OCI-LY7 (cell line): ENCODE measurements around the gene CASKIN1. TPM values are rescaled to one million over a fixed set of nuclear protein-coding genes. Genes with fewer than 3 reads are reported as not detected.
"Not testable (repeated sequence)": the region's sequence is repeated elsewhere in the genome, so short reads cannot be mapped to it uniquely, and the experiment has no call there.

ENCODE experiments used
- BruUV-seq: library from RNA; stranded (reverse); fragments of 400-500 nt; replicated peaks from 2 replicates; lab custom pipeline; 2021; lab: Mats Ljungman, UMichigan
- CTCF ChIA-PET: fragments of 300-600 bp; sonication (Branson Sonifier 250); formaldehyde crosslinking; loops from one replicate; lab custom pipeline; 2022; ENCODE audit warnings: antibody characterized with exemption; ENCODE audit not compliant: unreplicated experiment; lab: Charles Lee
- POLR2A ChIA-PET: fragments of 300-600 bp; sonication (Branson Sonifier 250); formaldehyde crosslinking; loops from one replicate; lab custom pipeline; 2022; ENCODE audit warnings: antibody characterized with exemption; lab: Charles Lee
- DNase-seq: peaks from one replicate; pipeline ENCODE4 v3.0.0-alpha.2; 2015; ENCODE audit warnings: low spot score
- H2AFZ ChIP-seq: fragments of 200-600 bp; sonication (generic), shearing (Covaris generic); 2 replicates; pipeline ENCODE4 v1.6.1; 2014; ENCODE audit warnings: mild to moderate bottlenecking, antibody characterized with exemption, low read length, moderate library complexity
- H3K27ac ChIP-seq: fragments of 200-600 bp; sonication (generic); 2 replicates; pipeline ENCODE4 v1.5.1; 2014; ENCODE audit warnings: mixed run types, low read depth, mild to moderate bottlenecking, moderate library complexity, low read length, inconsistent platforms; ENCODE audit not compliant: poor library complexity, severe bottlenecking
- H3K36me3 ChIP-seq: fragments of 200-600 bp; sonication (generic); 2 replicates; pipeline ENCODE4 v1.6.1; 2014; ENCODE audit warnings: mild to moderate bottlenecking, antibody characterized with exemption, low read length, moderate library complexity, mixed read lengths; ENCODE audit not compliant: insufficient read depth
- H3K4me1 ChIP-seq: fragments of 200-600 bp; sonication (generic); 2 replicates; pipeline ENCODE4 v1.5.1; 2014; ENCODE audit warnings: mild to moderate bottlenecking, low read length; ENCODE audit not compliant: insufficient read depth, poor library complexity, severe bottlenecking
- H3K4me2 ChIP-seq: fragments of 200-600 bp; sonication (generic); 2 replicates; pipeline ENCODE4 v1.6.1; 2014; ENCODE audit warnings: mild to moderate bottlenecking, low read length
- H3K4me3 ChIP-seq: fragments of 200-600 bp; sonication (generic); 2 replicates; pipeline ENCODE4 v1.5.1; 2014; ENCODE audit warnings: mild to moderate bottlenecking, low read depth, low read length; ENCODE audit not compliant: poor library complexity, severe bottlenecking
- H3K79me2 ChIP-seq: fragments of 200-600 bp; sonication (generic); 2 replicates; pipeline ENCODE4 v1.6.1; 2016; ENCODE audit warnings: low read depth, mild to moderate bottlenecking, low read length, moderate library complexity, mixed read lengths; ENCODE audit not compliant: insufficient read depth
- H3K9me2 ChIP-seq: fragments of 200-600 bp; sonication (generic); 2 replicates; pipeline ENCODE4 v1.6.1; 2016; ENCODE audit warnings: mild to moderate bottlenecking, low read length, mixed read lengths; ENCODE audit not compliant: insufficient read depth
- H3K9me3 ChIP-seq: fragments of 200-600 bp; sonication (generic); 2 replicates; pipeline ENCODE4 v1.6.1; 2014; ENCODE audit warnings: mild to moderate bottlenecking, mixed run types, low read length, mixed read lengths
- H4K20me1 ChIP-seq: fragments of 200-600 bp; sonication (generic); 2 replicates; pipeline ENCODE4 v1.6.1; 2014; ENCODE audit warnings: mild to moderate bottlenecking, antibody characterized with exemption, low read length, moderate library complexity, mixed read lengths; ENCODE audit not compliant: insufficient read depth
- CTCF ChIP-seq: fragments of 200-600 bp; sonication (generic); conservative IDR thresholded peaks from 2 replicates; pipeline ENCODE4 v1.5.1; 2014; ENCODE audit warnings: mild to moderate bottlenecking, antibody characterized with exemption, low read length, moderate library complexity, mixed read lengths
- EZH2phosphoT487 ChIP-seq: fragments of 200-600 bp; sonication (generic); IDR thresholded peaks from 2 replicates; pipeline ENCODE4 v1.6.1; 2018; ENCODE audit warnings: low read depth, borderline replicate concordance, mild to moderate bottlenecking, mixed run types, antibody characterized with exemption, low read length, moderate library complexity, mixed read lengths
- intact Hi-C: fragments of 100-400 bp; cut with micrococcal nuclease; formaldehyde crosslinking; loops from one replicate; pipeline ENCODE4 v1.10.0; 2022; ENCODE audit not compliant: unreplicated experiment
- total RNA-seq, 2 experiments: library from RNA; depleted of rRNA in 1 of 2; stranded (reverse); fragments of >200 nt in 1 of 2; shearing (Covaris generic) in 1 of 2; gene quantifications; 2 replicates each; pipeline ENCODE4 v1.2.3, GENCODE V29; 2014 to 2022

Gene CASKIN1
- total RNA-seq, 2 experiments from 2014 or later: 0.06 to 0.09 TPM

- Histone ChIP-seq H3K9me2 (no peaks in the 10 kb centered on the region), H3K4me2 (no peak overlapping the region), H3K27ac (no peak overlapping the region), H3K79me2 (no peaks in the 10 kb centered on the region), H3K4me3 (no peak overlapping the region), H3K9me3 (no peaks in the 10 kb centered on the region), H2AFZ (no peak overlapping the region), H3K4me1 (no peaks in the 10 kb centered on the region), H3K36me3 (peaks cover 78% of the 10 kb centered on the region), H4K20me1 (no peaks in the 10 kb centered on the region)
- no TSS peak for BruUV-seq
- no peak for TF ChIP-seq EZH2phosphoT487
- TF ChIP-seq CTCF: no peak
- no peak for DNase-seq
- CTCF ChIA-PET: no interaction called here
- POLR2A ChIA-PET: no interaction called here
- intact Hi-C loops: no loop called here
Measured at GRCh38 chr16:2242598-2242997, 46.2 kb upstream of the CASKIN1 start.

GRCh38 chr16:2240331-2240730 is 43.9 kb upstream of the CASKIN1 start:
- H3K9me2 ChIP-seq, CTCF ChIA-PET, H3K4me2 ChIP-seq, H2AFZ ChIP-seq, intact Hi-C loops, H3K4me3 ChIP-seq, H3K79me2 ChIP-seq, H3K4me1 ChIP-seq, H4K20me1 ChIP-seq, BruUV-seq, H3K27ac ChIP-seq, DNase-seq, H3K9me3 ChIP-seq: not testable (repeated sequence)
- POLR2A ChIA-PET: interaction anchor here (1.3 kb wide), 1 partner anchor 11 kb away, joined by 3 read pairs; the partner anchor contains the start of gene ECI1
- peaks cover 84% of the 10 kb centered on the region for H3K36me3 ChIP-seq

GRCh38 chr16:2238838-2239675 is 42.7 kb upstream of the CASKIN1 start:
- no peaks in the 10 kb centered on the region for H4K20me1 ChIP-seq
- no peak overlapping the region for H3K4me2 ChIP-seq
- intact Hi-C loops: no loop called here
- TF ChIP-seq CTCF (no peak), EZH2phosphoT487 (no peak)
- H2AFZ ChIP-seq: no peak overlapping the region
- H3K4me3 ChIP-seq: no peak overlapping the region
- DNase-seq: no peak
- POLR2A ChIA-PET: no interaction called here
- no peak overlapping the region for H3K27ac ChIP-seq
- no peaks in the 10 kb centered on the region for H3K79me2 ChIP-seq
- CTCF ChIA-PET: no interaction called here
- BruUV-seq: no TSS peak
- no peaks in the 10 kb centered on the region for H3K4me1 ChIP-seq
- no peaks in the 10 kb centered on the region for H3K9me3 ChIP-seq
- H3K9me2 ChIP-seq: no peaks in the 10 kb centered on the region
- peaks cover 83% of the 10 kb centered on the region for H3K36me3 ChIP-seq
